HCT116 (cell line): ENCODE measurements around the gene DUOXA2. TPM values are rescaled to one million over a fixed set of nuclear protein-coding genes. Genes with fewer than 3 reads are reported as not detected.

Experiments
- ATAC-seq: fragments of 200-7000 bp; cut with Tn5 transposase; 2 replicates; pipeline ENCODE4 v1.9.1; 2020; ENCODE audit warnings: mild to moderate bottlenecking, moderate library complexity
- BruUV-seq: library from RNA; stranded (reverse); fragments of 400-500 nt; replicated peaks from 2 replicates; lab custom pipeline; 2021; lab: Mats Ljungman, UMichigan
- CTCF ChIA-PET: fragments of 300-600 bp; sonication (Branson Sonifier 250); formaldehyde crosslinking; loops from one replicate; lab custom pipeline; 2021; ENCODE audit warnings: antibody characterized with exemption; lab: Charles Lee
- POLR2A ChIA-PET: fragments of 300-600, 350-600 bp; sonication (Branson Sonifier 250); formaldehyde crosslinking; loops from one replicate; lab custom pipeline; 2021; ENCODE audit warnings: antibody characterized with exemption; lab: Charles Lee
- RAD21 ChIA-PET, 2 experiments: fragments of 300-600 bp; sonication (Branson Sonifier 250); formaldehyde crosslinking; loops; one replicate each; lab custom pipeline; 2023; ENCODE audit warnings: low total read pairs in 2 of 2; ENCODE audit not compliant: uncharacterized antibody in 2 of 2, unreplicated experiment in 2 of 2, low non-redundant PET in 1 of 2; lab: Charles Lee
- DNase-seq: peaks from one replicate; pipeline ENCODE4 v3.0.0-alpha.2; 2010; ENCODE audit warnings: low read depth, low spot score
- H2AFZ ChIP-seq: fragments of 200-600 bp; shearing (Covaris generic), sonication (generic); 2 replicates; pipeline ENCODE4 v1.6.1; 2017; ENCODE audit warnings: low read depth, mixed run types, mixed read lengths, antibody characterized with exemption, low read length; ENCODE audit not compliant: poor library complexity, severe bottlenecking
- H3K27ac ChIP-seq: 2 replicates; pipeline ENCODE4 v1.5.1; 2012; ENCODE audit warnings: low read depth, low read length
- H3K27me3 ChIP-seq: fragments of 200-600 bp; sonication (generic); 2 replicates; pipeline ENCODE4 v1.6.1; 2016; ENCODE audit warnings: mixed run types, low read length, mixed read lengths; ENCODE audit not compliant: insufficient read depth
- H3K36me3 ChIP-seq, 2 experiments: fragments of 200-500 bp in 1 of 2; fragments of 200-600 bp in 1 of 2; sonication (Bioruptor generic) in 1 of 2; sonication (generic) in 1 of 2; 2 replicates each; pipeline versions ENCODE4 v1.5.1 to v1.6.1; 2014 to 2016; ENCODE audit warnings: low read length in 2 of 2, inconsistent platforms in 1 of 2, mixed read lengths in 1 of 2, mixed run types in 1 of 2; ENCODE audit not compliant: insufficient read depth in 2 of 2, control insufficient read depth in 1 of 2
- H3K4me1 ChIP-seq, 2 experiments: fragments of 200-600 bp in 1 of 2; sonication (generic) in 1 of 2; 2 replicates each; pipeline versions ENCODE4 v1.5.1 to v1.6.1; 2012 to 2017; ENCODE audit warnings: low read length in 2 of 2, inconsistent platforms in 1 of 2, mild to moderate bottlenecking in 1 of 2, mixed read lengths in 1 of 2, mixed run types in 1 of 2, moderate library complexity in 1 of 2; ENCODE audit not compliant: insufficient read depth in 2 of 2, control insufficient read depth in 1 of 2
- H3K4me2 ChIP-seq: fragments of 200-600 bp; sonication (generic); 2 replicates; pipeline ENCODE4 v1.6.1; 2017; ENCODE audit warnings: mixed run types, low read length, mixed read lengths
- H3K4me3 ChIP-seq, 2 experiments: fragments of 200-600 bp in 1 of 2; sonication (generic) in 1 of 2; replicated peaks in 1 of 2; 2 replicates each; pipeline ENCODE4 v1.5.1; 2011 to 2016; ENCODE audit warnings: low read length in 2 of 2, control low read depth in 1 of 2, low read depth in 1 of 2, mild to moderate bottlenecking in 1 of 2, mixed read lengths in 1 of 2, mixed run types in 1 of 2
- H3K79me2 ChIP-seq: fragments of 200-600 bp; sonication (generic); 2 replicates; pipeline ENCODE4 v1.6.1; 2017; ENCODE audit warnings: mild to moderate bottlenecking, mixed run types, low read length, moderate library complexity, mixed read lengths; ENCODE audit not compliant: insufficient read depth
- H3K9ac ChIP-seq: fragments of 200-600 bp; sonication (generic); 2 replicates; pipeline ENCODE4 v1.6.1; 2016; ENCODE audit warnings: low read length, mixed read lengths
- H3K9me2 ChIP-seq: fragments of 200-600 bp; sonication (generic), shearing (Covaris generic); 2 replicates; pipeline ENCODE4 v1.6.1; 2017; ENCODE audit warnings: mixed run types, mild to moderate bottlenecking, moderate library complexity; ENCODE audit not compliant: insufficient read depth
- H3K9me3 ChIP-seq, 2 experiments: fragments of 200-500 bp in 1 of 2; fragments of 200-600 bp in 1 of 2; sonication (Bioruptor generic) in 1 of 2; sonication (generic) in 1 of 2; 2 replicates each; pipeline ENCODE4 v1.6.1; 2014 to 2017; ENCODE audit warnings: low read length in 2 of 2, mixed read lengths in 2 of 2, inconsistent platforms in 1 of 2, low read depth in 1 of 2, mild to moderate bottlenecking in 1 of 2, mixed run types in 1 of 2, moderate library complexity in 1 of 2; ENCODE audit not compliant: control insufficient read depth in 1 of 2, insufficient read depth in 1 of 2
- H4K20me1 ChIP-seq: fragments of 200-600 bp; sonication (generic), shearing (Covaris generic); 2 replicates; pipeline ENCODE4 v1.6.1; 2017; ENCODE audit warnings: mixed run types, mild to moderate bottlenecking, moderate library complexity; ENCODE audit not compliant: insufficient read depth
- CEBPB ChIP-seq: IDR thresholded peaks from 2 replicates; pipeline ENCODE4 v1.6.1; 2012; ENCODE audit warnings: low read depth
- EGR1 ChIP-seq: IDR thresholded peaks from 2 replicates; pipeline ENCODE4 v1.6.1; 2012; ENCODE audit warnings: low read depth
- EZH2 ChIP-seq: fragments of 200-600 bp; sonication (generic); IDR thresholded peaks from 2 replicates; pipeline ENCODE4 v1.6.1; 2017; ENCODE audit warnings: antibody characterized with exemption, mixed run types
- EZH2phosphoT487 ChIP-seq: fragments of 200-600 bp; IDR thresholded peaks from 2 replicates; pipeline ENCODE4 v1.6.1; 2018; ENCODE audit warnings: antibody characterized with exemption, borderline replicate concordance
- JUND ChIP-seq: IDR thresholded peaks from 2 replicates; pipeline ENCODE4 v1.6.1; 2012
- POLR2AphosphoS5 ChIP-seq: IDR thresholded peaks from 2 replicates; pipeline ENCODE4 v1.6.1; 2011; ENCODE audit warnings: mild to moderate bottlenecking, low read depth, low read length, moderate library complexity
- SP1 ChIP-seq: IDR thresholded peaks from 2 replicates; pipeline ENCODE4 v1.6.1; 2012; ENCODE audit warnings: low read depth
- SRF ChIP-seq: IDR thresholded peaks from 2 replicates; pipeline ENCODE4 v1.6.1; 2012; ENCODE audit warnings: low read depth
- TCF7L2 ChIP-seq: IDR thresholded peaks from 2 replicates; pipeline ENCODE4 v1.7.0; 2011; ENCODE audit warnings: borderline replicate concordance, inconsistent platforms; ENCODE audit not compliant: insufficient read depth, insufficient read length; ENCODE audit errors: extremely low read depth
- YY1 ChIP-seq: IDR thresholded peaks from 2 replicates; pipeline ENCODE4 v1.6.1; 2011; ENCODE audit warnings: low read length, low read depth, moderate library complexity, mild to moderate bottlenecking; ENCODE audit not compliant: insufficient replicate concordance; ENCODE audit errors: extremely low read depth
- intact Hi-C: fragments of 100-400 bp; cut with micrococcal nuclease; formaldehyde crosslinking; loops from 2 replicates; pipeline ENCODE4 v1.10.0; 2022
- total RNA-seq: library from RNA; stranded (reverse); gene quantifications from one replicate; pipeline ENCODE4 v1.2.1, GENCODE V29; 2021; ENCODE audit not compliant: unreplicated experiment
- TF ChIP-seq, protein P1 (sequence below): IDR thresholded peaks from 2 replicates; pipeline ENCODE4 v1.6.1; 2012
- TF ChIP-seq, protein P2 (sequence below): IDR thresholded peaks from 2 replicates; pipeline ENCODE4 v1.6.1; 2012; ENCODE audit warnings: low read depth
- TF ChIP-seq, protein P3 (sequence below): IDR thresholded peaks from 2 replicates; pipeline ENCODE4 v1.6.1; 2012
- TF ChIP-seq, protein P4 (sequence below), 3 experiments: fragments of 200-600 bp in 1 of 3; sonication (generic) in 1 of 3; IDR thresholded peaks in 2 of 3; conservative IDR thresholded peaks in 1 of 3; 2 replicates each; pipeline ENCODE4 v1.5.1; 2012 to 2017; ENCODE audit warnings: low read depth in 2 of 3, low read length in 2 of 3, antibody characterized with exemption in 1 of 3, borderline replicate concordance in 1 of 3, control low read depth in 1 of 3, mild to moderate bottlenecking in 1 of 3, mixed read lengths in 1 of 3, mixed run types in 1 of 3, moderate library complexity in 1 of 3; ENCODE audit not compliant: insufficient read depth in 1 of 3

The DUOXA2 gene
- total RNA-seq, 1 experiment from 2014 or later, result not detected

- H3K36me3 ChIP-seq, result no peaks in the 10 kb centered on the region
- CTCF ChIA-PET, result no interaction called here
- intact Hi-C loops, result no loop called here
- no peaks in the 10 kb centered on the region for H3K79me2 ChIP-seq
- no peaks in the 10 kb centered on the region for H4K20me1 ChIP-seq
- no peak overlapping the region for H3K4me2 ChIP-seq
- RAD21 ChIA-PET, result no interaction called here
- POLR2A ChIA-PET, result no interaction called here
- ATAC-seq, result no peak
- H3K9ac ChIP-seq, result no peak overlapping the region
- TF ChIP-seq EZH2phosphoT487 (no peak), POLR2AphosphoS5 (no peak), SRF (no peak), JUND (no peak), SP1 (no peak), EZH2 (no peak), EGR1 (no peak), CEBPB (no peak), YY1 (no peak), TCF7L2 (no peak)
- TF ChIP-seq, protein P1, sequence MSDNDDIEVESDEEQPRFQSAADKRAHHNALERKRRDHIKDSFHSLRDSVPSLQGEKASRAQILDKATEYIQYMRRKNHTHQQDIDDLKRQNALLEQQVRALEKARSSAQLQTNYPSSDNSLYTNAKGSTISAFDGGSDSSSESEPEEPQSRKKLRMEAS, result no peak
- TF ChIP-seq, protein P2, sequence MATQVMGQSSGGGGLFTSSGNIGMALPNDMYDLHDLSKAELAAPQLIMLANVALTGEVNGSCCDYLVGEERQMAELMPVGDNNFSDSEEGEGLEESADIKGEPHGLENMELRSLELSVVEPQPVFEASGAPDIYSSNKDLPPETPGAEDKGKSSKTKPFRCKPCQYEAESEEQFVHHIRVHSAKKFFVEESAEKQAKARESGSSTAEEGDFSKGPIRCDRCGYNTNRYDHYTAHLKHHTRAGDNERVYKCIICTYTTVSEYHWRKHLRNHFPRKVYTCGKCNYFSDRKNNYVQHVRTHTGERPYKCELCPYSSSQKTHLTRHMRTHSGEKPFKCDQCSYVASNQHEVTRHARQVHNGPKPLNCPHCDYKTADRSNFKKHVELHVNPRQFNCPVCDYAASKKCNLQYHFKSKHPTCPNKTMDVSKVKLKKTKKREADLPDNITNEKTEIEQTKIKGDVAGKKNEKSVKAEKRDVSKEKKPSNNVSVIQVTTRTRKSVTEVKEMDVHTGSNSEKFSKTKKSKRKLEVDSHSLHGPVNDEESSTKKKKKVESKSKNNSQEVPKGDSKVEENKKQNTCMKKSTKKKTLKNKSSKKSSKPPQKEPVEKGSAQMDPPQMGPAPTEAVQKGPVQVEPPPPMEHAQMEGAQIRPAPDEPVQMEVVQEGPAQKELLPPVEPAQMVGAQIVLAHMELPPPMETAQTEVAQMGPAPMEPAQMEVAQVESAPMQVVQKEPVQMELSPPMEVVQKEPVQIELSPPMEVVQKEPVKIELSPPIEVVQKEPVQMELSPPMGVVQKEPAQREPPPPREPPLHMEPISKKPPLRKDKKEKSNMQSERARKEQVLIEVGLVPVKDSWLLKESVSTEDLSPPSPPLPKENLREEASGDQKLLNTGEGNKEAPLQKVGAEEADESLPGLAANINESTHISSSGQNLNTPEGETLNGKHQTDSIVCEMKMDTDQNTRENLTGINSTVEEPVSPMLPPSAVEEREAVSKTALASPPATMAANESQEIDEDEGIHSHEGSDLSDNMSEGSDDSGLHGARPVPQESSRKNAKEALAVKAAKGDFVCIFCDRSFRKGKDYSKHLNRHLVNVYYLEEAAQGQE, result no peak
- TF ChIP-seq, protein P3, sequence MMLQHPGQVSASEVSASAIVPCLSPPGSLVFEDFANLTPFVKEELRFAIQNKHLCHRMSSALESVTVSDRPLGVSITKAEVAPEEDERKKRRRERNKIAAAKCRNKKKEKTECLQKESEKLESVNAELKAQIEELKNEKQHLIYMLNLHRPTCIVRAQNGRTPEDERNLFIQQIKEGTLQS, result no peak
- TF ChIP-seq, protein P4, sequence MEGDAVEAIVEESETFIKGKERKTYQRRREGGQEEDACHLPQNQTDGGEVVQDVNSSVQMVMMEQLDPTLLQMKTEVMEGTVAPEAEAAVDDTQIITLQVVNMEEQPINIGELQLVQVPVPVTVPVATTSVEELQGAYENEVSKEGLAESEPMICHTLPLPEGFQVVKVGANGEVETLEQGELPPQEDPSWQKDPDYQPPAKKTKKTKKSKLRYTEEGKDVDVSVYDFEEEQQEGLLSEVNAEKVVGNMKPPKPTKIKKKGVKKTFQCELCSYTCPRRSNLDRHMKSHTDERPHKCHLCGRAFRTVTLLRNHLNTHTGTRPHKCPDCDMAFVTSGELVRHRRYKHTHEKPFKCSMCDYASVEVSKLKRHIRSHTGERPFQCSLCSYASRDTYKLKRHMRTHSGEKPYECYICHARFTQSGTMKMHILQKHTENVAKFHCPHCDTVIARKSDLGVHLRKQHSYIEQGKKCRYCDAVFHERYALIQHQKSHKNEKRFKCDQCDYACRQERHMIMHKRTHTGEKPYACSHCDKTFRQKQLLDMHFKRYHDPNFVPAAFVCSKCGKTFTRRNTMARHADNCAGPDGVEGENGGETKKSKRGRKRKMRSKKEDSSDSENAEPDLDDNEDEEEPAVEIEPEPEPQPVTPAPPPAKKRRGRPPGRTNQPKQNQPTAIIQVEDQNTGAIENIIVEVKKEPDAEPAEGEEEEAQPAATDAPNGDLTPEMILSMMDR (IDR thresholded peaks at IDR 0.05 in 2 of 3, conservative IDR thresholded peaks at IDR 0.05 in 1 of 3; ENCODE audit: borderline replicate concordance in 1 of 3, insufficient read depth in 1 of 3, low read depth in 2 of 3, low read length in 2 of 3), result no peak
- TF ChIP-seq, all 23 proteins: peak for 0
- no peak for DNase-seq
- H2AFZ ChIP-seq, result no peak overlapping the region
- no peaks in the 10 kb centered on the region for H3K9me3 ChIP-seq
- H3K27ac ChIP-seq, result no peak overlapping the region
- BruUV-seq, result no TSS peak
- H3K4me3 ChIP-seq, result no peak overlapping the region
- peaks cover 0 to 7% of the 10 kb centered on the region in 2 experiments; a peak in 1 of 4 replicates for H3K4me1 ChIP-seq
- no peaks in the 10 kb centered on the region for H3K9me2 ChIP-seq
- 0 out of 2 replicates have a peak, but pooled peaks cover under 1% of the 10 kb centered on the region for H3K27me3 ChIP-seq
Measured at GRCh38 chr15:45084163-45084562, 30.0 kb upstream of the DUOXA2 start.
